PC-3 (cell line): ENCODE data around the gene AGAP1.

Source experiments
- CTCF ChIP-seq: fragments of 300-600 bp; sonication (generic); conservative IDR thresholded peaks from 2 replicates; pipeline ENCODE4 v1.5.1; 2017; ENCODE audit warnings: antibody characterized with exemption, low read depth, mild to moderate bottlenecking, low read length
- EZH2 ChIP-seq: fragments of 300-600 bp; sonication (generic); IDR thresholded peaks from one replicate; pipeline ENCODE4 v1.6.1; 2017; ENCODE audit warnings: antibody characterized with exemption, mild to moderate bottlenecking, low read length; ENCODE audit not compliant: unreplicated experiment

- TF ChIP-seq CTCF = no peak
- no peak for TF ChIP-seq EZH2
These were observed 107.1 kb downstream of the AGAP1 start for GRCh38 chr2:235600926-235601325.
